Measurements from ENCODE around the gene C1QTNF2. TPM values are rescaled to one million over a fixed set of nuclear protein-coding genes. Genes with fewer than 3 reads are reported as not detected.

C1QTNF2 gene
- total and polyA plus RNA-seq, 2 of the 13 experiments (the other 11 are each of a cell fraction or from before 2014, with no cell fraction given): not detected

DNA sequence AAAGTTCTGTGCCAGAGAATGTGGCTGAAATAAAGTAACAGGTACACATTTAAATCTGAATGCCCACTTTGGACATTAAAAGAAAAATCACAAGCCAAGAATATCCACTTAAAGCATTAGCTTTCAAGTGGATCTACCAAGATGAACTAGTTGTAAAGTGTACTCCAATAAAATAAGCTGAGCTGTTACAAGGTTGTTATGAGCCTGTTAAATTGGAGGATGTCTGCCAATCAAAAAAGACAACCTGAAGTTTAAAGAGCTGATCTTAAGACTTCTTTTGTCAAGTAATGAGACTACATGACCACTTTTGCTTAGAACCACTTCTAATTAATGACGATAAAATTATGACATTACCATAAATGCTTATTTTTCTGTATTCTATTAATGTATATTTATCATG is 27.1 kb upstream of the C1QTNF2 start:
- whole genome bisulfite sequencing (ENCODE audit: low lambda C conversion rate): 88% methylated on average over 1 of the region's 1 CpG
- POLR2A ChIA-PET: no interaction called here

More for the DNA sequence above, 27.1 kb upstream of the C1QTNF2 start:
- no peak for DNase-seq (ENCODE audit: low spot score)
- no peak overlapping the region for H3K4me3 ChIP-seq (replicated peaks in 1 of 3; ENCODE audit: insufficient read depth in 1 of 3, low read depth in 2 of 3, low read length in 3 of 3)
- CTCF ChIA-PET (ENCODE audit: low intra/inter-chr PET ratio, low total read pairs): no interaction called here
- no peaks in the 10 kb centered on the region for H4K20me1 ChIP-seq (ENCODE audit: insufficient read depth, low read length)
- no peak overlapping the region for H3K4me2 ChIP-seq (ENCODE audit: low read depth, low read length)
- peaks cover 20% of the 10 kb centered on the region for H3K79me2 ChIP-seq (ENCODE audit: insufficient read depth, low read length)
- no peak overlapping the region for H3K9ac ChIP-seq (ENCODE audit: insufficient read depth, low read depth, low read length)
- in situ Hi-C loops (cut with HindIII; ENCODE audit: extremely low pct_ligation_motif_present, low pct_unique_long_range_greater_than_20kb): no loop called here
- H3K27ac ChIP-seq (ENCODE audit: extremely low read length, insufficient read depth, low read length): no peak overlapping the region
- no TSS peak for BruUV-seq (replicated peaks)
- peaks cover 0 to 10% of the 10 kb centered on the region in 2 experiments; a peak in 1 of 5 replicates for H3K36me3 ChIP-seq (replicated peaks in 1 of 2; ENCODE audit: control insufficient read depth in 1 of 2, insufficient read depth in 2 of 2, low read length in 2 of 2)
- H3K4me1 ChIP-seq (ENCODE audit: insufficient read depth, low read length): peaks cover 20% of the 10 kb centered on the region
- TF ChIP-seq ZUFSP (CRISPR knock-in tag; IDR thresholded peaks at IDR 0.05; ENCODE audit: borderline replicate concordance) (no peak), CHD2 (IDR thresholded peaks at IDR 0.05; ENCODE audit: low read depth, low read length) (no peak), ARNT (IDR thresholded peaks at IDR 0.05) (no peak)
- TF ChIP-seq, protein P1, sequence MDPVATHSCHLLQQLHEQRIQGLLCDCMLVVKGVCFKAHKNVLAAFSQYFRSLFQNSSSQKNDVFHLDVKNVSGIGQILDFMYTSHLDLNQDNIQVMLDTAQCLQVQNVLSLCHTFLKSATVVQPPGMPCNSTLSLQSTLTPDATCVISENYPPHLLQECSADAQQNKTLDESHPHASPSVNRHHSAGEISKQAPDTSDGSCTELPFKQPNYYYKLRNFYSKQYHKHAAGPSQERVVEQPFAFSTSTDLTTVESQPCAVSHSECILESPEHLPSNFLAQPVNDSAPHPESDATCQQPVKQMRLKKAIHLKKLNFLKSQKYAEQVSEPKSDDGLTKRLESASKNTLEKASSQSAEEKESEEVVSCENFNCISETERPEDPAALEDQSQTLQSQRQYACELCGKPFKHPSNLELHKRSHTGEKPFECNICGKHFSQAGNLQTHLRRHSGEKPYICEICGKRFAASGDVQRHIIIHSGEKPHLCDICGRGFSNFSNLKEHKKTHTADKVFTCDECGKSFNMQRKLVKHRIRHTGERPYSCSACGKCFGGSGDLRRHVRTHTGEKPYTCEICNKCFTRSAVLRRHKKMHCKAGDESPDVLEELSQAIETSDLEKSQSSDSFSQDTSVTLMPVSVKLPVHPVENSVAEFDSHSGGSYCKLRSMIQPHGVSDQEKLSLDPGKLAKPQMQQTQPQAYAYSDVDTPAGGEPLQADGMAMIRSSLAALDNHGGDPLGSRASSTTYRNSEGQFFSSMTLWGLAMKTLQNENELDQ (CRISPR knock-in tag; IDR thresholded peaks at IDR 0.05; ENCODE audit: borderline replicate concordance): no peak
- TF ChIP-seq, protein P2, sequence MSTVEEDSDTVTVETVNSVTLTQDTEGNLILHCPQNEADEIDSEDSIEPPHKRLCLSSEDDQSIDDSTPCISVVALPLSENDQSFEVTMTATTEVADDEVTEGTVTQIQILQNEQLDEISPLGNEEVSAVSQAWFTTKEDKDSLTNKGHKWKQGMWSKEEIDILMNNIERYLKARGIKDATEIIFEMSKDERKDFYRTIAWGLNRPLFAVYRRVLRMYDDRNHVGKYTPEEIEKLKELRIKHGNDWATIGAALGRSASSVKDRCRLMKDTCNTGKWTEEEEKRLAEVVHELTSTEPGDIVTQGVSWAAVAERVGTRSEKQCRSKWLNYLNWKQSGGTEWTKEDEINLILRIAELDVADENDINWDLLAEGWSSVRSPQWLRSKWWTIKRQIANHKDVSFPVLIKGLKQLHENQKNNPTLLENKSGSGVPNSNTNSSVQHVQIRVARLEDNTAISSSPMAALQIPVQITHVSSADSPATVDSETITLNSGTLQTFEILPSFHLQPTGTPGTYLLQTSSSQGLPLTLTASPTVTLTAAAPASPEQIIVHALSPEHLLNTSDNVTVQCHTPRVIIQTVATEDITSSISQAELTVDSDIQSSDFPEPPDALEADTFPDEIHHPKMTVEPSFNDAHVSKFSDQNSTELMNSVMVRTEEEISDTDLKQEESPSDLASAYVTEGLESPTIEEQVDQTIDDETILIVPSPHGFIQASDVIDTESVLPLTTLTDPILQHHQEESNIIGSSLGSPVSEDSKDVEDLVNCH (CRISPR knock-in tag; IDR thresholded peaks at IDR 0.05): no peak
- no peaks in the 10 kb centered on the region for H3K9me3 ChIP-seq (ENCODE audit: low read length)
- no peak for ATAC-seq
- H2AFZ ChIP-seq (ENCODE audit: low read length): no peak overlapping the region
- intact Hi-C loops (cut with micrococcal nuclease; ENCODE audit: unreplicated experiment): no loop called here
- FAIRE-seq: no peak
- no peaks in the 10 kb centered on the region; a peak in 1 of 5 replicates for H3K27me3 ChIP-seq (ENCODE audit: control insufficient read depth in 1 of 2, insufficient read depth in 2 of 2, low read length in 2 of 2)
